IPS-18c (cell line): ENCODE results near the gene IRF8.

ENCODE experiments used
- H3K4me3 ChIP-seq: 2 replicates; pipeline ENCODE4 v1.7.0; 2013; ENCODE audit warnings: low read depth, mild to moderate bottlenecking, low read length, moderate library complexity; ENCODE audit not compliant: insufficient read depth
- H3K9me3 ChIP-seq: one replicate; pipeline ENCODE4 v1.6.1; 2013; ENCODE audit warnings: mild to moderate bottlenecking, low read length, moderate library complexity; ENCODE audit not compliant: control insufficient read depth, insufficient read depth

Gene IRF8

DNA sequence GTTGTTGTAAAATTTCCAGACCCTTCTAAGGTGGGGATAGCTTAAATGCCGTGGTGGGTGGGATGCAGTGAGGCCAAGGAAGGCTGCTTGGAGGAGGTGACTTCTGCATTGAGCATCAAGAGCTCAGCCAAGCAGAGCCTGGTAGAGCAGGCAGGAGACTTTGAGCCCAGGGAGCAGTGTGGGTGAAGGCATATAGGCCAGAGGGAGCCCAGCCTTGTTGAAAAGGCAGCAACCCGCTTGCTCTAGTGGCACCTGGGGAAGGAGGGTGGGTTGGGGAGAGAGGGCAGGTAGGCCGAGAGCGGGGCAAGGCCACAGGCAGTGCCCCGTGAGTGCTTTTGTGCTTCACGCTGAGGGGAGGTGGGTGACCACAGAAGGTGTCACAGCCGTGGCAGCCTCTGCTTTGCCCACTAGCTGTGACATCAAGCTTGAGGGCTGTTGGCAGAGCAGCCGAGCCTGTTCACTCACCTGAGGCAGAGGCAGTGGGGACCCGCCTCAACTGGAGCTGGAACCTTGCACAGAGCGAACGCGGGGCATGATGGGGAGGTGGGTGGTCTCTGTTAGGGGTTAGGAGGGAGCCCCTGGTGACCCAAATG is 56.1 kb downstream of the IRF8 start:
- Histone ChIP-seq H3K4me3 (no peak overlapping the region), H3K9me3 (no peaks in the 10 kb centered on the region)

DNA sequence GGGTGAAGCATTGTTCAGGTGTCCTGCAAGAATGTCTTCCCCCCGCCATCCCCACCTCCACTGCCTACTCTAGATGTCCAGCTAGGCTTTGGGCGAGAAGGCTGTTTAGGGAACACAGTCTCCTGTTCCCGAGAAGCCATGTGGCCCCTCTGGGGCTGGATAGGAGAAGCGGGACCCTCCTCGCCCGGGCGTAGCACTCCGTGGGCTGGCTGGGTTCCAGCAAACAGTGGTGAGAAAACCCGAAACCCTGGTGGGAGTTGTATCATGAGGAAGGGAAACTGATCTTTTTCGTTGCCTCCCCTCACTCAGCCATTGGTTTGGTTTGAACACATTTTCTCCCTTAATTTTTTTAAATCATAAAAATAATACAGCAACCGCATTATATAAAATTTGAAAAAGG is 56.6 kb downstream of the IRF8 start:
- H3K9me3 ChIP-seq = no peaks in the 10 kb centered on the region
- H3K4me3 ChIP-seq = no peak overlapping the region

DNA sequence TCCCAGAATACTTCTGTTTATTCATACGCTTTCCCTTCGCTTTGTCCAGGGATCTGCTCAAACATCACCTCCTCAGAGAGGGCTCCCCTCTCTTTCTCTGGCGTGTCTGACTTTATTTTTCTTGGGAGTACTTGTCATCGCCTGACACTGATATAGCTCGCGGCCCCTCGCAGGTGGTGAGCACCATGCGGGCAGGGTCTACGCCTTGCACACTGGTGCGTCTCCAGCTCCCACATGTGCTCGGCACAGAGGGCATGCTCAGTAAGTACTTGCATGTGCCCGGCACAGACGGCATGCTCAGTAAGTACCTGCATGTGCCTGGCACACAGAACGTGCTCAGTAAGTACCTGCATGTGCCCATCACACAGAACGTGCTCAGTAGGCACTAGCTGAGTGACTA is 57.5 kb downstream of the IRF8 start:
- no peak overlapping the region for H3K4me3 ChIP-seq

DNA sequence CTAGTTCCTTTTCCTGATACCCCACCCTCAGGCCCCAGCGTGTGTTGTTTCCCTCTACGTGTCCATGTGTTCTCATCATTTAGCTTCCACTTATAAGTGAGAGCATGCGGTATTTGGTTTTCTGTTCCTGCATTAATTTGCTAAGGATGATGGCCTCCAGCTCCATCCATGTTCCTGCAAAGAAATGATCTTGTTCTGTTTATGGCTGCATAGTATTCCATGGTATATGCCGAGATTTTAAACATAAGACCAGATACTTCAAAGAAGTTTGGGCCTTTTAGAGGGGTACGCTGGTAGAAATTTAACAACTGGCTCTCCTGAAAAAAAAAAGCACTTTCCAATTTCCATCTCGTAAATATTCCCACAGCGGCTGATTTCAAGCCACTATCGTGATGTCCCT is 59.8 kb downstream of the IRF8 start:
- Histone ChIP-seq H3K4me3 (no peak overlapping the region), H3K9me3 (no peaks in the 10 kb centered on the region)

More for the DNA sequence above, 57.5 kb downstream of the IRF8 start:
- no peaks in the 10 kb centered on the region for H3K9me3 ChIP-seq

DNA sequence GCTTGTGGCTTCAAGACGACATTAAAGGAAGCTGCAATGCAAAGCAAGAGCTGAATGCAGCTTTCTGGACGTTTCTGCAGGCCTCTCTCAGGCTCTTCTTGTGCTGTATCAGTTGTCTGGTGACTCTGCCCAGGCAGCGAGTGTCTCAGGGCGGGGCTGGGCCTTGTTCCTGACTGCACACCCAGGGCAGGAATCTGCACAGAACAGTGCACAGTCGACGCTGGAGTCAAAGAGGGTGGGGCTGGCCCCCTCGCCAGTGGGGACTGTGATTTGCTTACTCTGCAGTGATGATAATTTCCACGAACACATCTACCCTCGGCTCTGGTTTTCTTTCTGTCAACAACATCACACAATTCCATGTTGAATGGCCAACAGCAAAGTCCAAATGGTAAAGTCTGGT is 60.7 kb downstream of the IRF8 start:
- no peak overlapping the region for H3K4me3 ChIP-seq
- H3K9me3 ChIP-seq = no peaks in the 10 kb centered on the region

DNA sequence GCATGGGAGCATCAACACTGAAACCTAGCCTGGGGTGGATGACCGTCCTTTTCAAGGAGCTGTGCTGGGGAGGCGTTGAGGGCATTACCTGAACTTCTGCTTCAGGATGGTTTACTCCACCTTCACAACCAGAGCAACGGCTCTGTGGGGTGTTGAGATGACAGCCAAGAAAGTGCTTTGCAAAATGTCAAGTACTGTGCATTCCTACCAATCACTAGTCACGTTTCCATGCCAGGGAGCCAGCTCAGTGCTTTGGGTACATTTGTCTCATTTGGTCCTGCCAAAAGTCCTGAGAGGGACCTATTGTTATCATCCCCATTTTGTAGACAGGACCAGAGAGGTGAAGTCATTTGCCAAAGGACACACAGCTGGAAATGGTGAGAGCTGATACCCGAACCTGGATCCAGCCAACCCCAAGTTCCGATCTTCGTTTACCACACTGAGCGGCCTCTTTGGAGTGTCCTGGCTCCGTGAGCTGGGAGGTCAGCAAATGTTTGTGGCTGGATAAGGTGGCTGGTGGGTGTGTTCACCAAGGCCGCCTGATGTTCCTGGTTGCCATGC is 61.6 kb downstream of the IRF8 start:
- Histone ChIP-seq H3K9me3 (no peaks in the 10 kb centered on the region), H3K4me3 (no peak overlapping the region)

DNA sequence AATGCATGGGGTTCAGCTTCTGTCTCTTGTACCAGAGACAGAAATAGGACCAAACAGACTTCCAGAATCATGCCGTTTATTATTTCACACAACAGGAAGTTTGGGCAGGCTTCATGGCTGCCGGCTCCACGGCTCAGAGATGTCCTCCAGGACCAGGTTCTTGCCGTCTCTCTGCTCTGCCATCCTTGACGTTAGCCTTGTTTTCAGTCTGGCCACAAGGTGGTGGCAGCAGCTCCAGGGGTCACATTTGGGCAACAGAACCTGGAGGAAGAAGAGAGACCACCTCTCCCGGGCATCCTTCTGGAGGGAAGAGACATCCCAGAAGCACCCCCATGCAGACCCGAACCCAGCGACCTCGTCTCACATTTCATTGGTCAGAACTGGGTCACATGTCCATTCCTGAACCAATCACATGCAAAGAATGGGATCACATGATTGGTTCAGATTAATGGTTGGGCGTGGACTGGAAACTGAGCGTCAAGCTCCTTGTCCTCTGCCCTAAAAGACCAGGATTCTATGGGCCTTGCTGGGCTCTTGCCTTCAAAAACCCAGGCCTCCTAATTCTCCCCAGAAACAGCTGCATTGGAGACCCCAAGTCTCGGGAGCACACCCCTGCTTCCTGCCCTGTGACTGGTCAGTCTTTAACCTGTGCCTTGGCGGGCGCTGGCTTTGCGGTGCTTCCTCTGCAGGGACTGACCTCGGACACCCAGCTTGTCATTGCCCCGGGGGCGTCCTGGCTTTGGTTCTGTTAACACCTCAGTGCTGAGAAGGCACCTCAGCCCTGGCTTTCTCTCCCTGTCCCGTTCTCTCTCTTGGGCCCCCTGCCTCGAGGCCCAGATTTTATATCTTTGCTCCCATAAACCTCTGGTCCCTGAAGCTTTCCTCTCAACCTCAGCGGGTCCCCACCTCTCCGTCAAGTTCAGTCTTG is 63.3 kb downstream of the IRF8 start:
- no peaks in the 10 kb centered on the region for H3K9me3 ChIP-seq
- H3K4me3 ChIP-seq = no peak overlapping the region

DNA sequence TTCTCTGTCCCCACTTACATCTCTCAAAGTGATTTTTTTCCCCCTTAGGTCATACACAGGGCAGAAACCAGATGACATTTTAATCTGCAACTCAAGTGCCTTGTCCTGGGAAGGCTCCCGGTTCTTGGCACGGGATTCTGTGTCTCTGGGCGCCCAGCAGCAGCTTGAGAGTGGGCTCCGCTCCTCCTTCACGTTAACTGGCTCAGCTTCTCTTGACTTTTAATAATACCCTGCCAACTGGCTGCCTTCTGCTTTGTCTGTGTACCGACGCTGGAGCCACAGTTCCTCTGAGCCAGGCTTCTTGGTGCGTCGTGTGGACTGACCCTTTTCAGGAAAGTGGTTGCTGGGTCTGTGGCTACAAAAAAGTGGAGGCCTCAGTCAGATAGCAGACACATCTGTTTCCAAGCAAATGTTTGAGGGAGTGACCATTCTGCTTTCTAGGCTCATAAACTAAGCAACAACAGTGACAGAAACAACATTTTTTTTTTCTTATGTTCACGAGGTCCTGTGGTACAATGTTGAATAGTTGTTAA is 64.9 kb downstream of the IRF8 start:
- Histone ChIP-seq H3K4me3 (no peak overlapping the region), H3K9me3 (no peaks in the 10 kb centered on the region)

DNA sequence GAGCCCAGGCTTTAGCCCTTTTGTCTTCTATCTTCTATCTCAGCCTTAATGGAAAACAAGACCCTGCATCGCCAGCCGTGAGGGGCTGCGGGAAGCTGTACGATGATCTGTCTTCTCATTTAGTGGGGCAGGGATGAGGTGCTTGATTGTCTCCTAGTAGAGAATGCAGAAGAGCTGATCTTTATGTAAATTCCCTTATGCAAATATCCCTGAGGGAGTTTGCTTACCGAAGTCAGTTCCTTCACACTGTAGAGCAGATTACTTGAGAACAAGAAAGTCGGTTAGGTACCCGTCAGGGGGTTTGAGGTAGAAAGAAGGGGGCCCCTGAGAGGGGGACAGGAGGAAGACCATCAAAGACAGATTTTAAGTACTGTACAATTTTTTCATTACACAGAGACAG is 66.2 kb downstream of the IRF8 start:
- Histone ChIP-seq H3K4me3 (no peak overlapping the region), H3K9me3 (no peaks in the 10 kb centered on the region)

DNA sequence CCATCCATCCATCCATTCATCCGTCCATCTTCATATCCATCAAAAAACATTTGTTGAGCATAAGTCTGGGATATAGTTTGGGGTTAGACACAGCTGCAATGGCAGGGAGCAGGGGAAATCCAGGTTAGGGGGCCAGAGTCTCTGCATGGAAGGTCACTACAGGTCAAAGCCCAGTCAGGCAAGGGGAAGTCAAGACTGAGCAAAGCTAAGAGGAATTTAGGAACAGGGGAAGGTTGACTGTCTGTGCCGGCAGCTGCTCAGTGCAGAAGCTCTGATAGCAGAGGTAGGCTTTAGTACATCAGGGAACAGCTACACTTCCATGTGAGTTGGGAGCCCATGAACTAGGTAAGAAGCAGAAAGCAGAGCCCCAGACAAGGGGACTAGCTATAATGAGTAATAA is 68.1 kb downstream of the IRF8 start:
- Histone ChIP-seq H3K4me3 (no peak overlapping the region), H3K9me3 (no peaks in the 10 kb centered on the region)

DNA sequence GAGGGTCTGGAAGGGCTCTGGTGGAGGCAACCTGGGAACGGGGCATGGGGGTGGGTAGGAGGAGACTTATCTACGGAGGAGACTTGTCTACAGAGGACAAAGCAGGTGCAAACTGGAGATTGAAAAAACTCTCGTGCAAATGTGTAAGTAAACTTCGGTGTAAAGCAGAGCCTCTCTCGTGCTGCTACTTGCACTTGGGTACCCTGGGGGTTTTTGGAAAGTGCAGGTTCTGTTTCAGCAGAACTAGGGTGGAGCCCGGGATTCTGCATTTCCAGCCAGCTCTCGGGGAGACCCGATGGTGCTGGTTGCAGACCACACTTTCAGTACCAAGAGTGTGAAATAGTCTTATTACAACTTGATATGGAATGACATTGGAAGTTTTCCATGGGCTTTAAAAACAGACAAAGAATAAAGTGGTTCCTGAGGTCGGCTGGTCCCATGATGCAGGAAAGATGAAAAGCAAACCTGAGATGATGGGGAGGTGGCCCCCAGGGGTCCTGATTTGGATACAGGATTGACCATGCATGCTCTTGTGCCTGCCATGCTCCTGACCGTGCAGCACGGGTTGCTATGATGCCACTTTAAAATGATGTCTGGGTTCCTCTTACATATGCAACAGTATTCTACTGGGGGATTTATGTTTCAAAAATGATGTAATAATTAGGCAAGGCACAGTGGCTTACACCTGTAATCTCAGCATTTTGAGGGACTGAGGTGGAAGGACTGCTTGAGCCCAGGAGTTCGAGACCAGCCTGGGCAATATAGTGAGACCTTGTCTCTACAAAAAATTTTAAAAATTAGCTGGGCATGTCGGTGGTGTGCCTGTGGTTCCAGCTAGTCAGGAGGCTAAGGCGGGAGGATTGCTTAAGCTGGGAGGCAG is 69.3 kb downstream of the IRF8 start:
- Histone ChIP-seq H3K4me3 (no peak overlapping the region), H3K9me3 (no peaks in the 10 kb centered on the region)

DNA sequence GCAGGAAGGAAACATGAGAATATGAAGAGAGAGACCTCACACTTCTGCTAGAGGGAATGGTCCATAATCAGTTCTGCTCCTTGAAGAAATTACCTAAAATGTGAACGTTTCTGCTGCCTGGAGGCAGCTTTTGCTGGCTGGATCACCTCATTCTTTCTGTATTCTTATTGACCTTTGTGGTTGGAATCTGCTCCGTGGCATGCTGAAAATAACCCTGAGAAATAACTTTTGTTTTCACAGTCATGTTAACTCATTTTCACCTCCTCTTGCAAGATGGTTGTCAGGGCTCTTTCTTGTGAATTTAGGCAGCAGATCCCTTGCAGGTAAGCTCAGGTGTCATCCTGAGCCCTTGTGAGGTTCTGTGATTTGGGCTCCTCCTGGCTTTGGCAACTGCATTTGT is 70.2 kb downstream of the IRF8 start:
- Histone ChIP-seq H3K4me3 (no peak overlapping the region), H3K9me3 (no peaks in the 10 kb centered on the region)

DNA sequence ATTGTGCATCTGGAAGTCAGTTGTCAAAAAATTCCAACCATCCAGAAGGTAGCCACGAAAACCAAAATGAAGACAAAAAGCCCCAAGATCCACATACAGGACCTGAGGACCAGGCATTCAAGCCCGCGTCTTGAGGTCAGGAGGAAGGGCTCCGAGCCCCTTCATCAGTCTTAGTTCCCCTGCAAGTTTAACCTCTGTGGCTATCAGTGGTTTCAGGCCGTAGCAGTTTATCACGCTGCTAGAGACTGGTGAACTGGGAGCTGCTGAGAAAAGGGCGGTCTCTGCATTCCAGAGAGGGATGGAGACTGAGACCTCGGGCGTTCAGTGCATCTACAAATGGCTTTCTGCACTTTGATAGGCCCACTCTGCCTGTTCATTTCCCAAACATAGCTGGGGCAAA is 70.6 kb downstream of the IRF8 start:
- H3K9me3 ChIP-seq = no peaks in the 10 kb centered on the region
- no peak overlapping the region for H3K4me3 ChIP-seq

DNA sequence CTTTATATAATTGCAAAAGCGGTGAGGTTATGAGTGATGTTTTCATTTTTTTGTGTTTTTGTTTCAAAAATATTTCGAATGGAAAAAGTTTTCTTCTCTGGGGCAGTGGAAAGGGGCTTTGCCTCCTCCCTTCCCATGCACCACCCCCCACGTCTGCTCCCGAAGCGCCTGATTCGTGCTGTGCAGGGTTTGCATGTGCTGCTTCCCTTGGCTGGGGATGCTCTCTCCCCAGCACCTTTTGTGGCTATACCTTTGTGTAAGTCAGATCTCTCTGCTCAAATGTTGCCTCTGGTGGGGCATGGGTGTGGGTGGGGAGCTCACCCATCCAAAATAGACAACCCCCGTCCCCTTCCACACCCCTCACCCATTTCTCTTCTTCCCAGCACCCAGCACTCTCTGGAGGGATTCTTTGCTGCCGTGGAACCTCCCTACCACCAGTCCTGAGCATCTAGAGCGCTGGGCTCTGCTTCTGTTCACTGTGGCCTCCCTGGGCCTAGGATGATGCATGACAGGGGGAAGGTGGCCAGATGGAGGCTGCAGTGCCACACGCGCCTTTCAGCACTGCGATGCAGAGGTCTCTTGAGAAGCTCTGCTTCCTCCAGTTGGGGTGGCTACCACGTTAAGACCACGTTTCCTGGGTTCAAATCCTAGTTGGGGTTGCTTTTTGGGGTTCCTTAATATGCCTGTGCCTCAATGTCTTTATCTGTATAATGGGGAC is 71.2 kb downstream of the IRF8 start:
- no peak overlapping the region for H3K4me3 ChIP-seq
- H3K9me3 ChIP-seq = no peaks in the 10 kb centered on the region

DNA sequence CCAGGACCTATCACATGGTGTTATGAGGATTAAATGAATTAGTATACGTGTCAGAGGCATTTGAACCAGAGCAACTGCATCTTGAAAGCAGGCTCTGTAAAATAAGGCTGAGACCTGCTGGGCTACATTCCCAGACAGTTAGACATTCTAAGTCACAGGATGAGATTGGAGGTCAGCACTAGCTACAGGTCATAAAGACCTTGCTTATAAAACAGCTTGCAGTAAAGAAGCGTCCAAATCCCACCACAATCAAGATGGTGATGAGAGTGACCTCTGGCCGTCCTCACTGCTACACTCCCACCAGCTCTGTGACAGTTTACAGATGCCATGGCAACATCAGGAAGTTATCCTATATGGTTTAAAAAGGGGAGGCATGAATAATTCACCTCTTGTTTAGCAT is 71.8 kb downstream of the IRF8 start:
- Histone ChIP-seq H3K4me3 (no peak overlapping the region), H3K9me3 (no peaks in the 10 kb centered on the region)
